Measurements from ENCODE around the gene TOM1L1.

DNA sequence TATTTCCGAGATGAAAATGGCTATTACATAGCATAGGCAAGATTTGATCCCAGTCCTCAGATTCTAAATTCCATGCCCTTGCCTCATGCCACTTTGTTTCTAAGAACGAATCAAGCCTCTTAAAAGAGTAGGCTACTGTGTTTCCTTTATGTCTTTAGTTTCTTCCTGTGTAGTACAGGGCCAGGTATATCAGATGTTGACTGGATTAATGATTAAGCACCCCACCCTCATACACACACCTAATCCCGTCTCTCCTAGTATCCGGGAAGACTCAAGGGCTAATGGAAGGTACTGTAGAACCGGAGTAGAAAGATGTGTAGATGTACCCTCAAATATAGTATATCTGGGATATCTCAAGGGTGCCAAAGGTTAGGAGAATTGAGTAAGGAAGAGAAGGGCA, 6.7 kb downstream of the TOM1L1 start:
- TF ChIP-seq POLR2AphosphoS5 (IDR thresholded peaks at IDR 0.05; ENCODE audit: low read depth) = no peak
- TF ChIP-seq, protein P1, sequence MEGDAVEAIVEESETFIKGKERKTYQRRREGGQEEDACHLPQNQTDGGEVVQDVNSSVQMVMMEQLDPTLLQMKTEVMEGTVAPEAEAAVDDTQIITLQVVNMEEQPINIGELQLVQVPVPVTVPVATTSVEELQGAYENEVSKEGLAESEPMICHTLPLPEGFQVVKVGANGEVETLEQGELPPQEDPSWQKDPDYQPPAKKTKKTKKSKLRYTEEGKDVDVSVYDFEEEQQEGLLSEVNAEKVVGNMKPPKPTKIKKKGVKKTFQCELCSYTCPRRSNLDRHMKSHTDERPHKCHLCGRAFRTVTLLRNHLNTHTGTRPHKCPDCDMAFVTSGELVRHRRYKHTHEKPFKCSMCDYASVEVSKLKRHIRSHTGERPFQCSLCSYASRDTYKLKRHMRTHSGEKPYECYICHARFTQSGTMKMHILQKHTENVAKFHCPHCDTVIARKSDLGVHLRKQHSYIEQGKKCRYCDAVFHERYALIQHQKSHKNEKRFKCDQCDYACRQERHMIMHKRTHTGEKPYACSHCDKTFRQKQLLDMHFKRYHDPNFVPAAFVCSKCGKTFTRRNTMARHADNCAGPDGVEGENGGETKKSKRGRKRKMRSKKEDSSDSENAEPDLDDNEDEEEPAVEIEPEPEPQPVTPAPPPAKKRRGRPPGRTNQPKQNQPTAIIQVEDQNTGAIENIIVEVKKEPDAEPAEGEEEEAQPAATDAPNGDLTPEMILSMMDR (IDR thresholded peaks at IDR 0.05; ENCODE audit: insufficient read depth, low read length) = no peak
- TF ChIP-seq SPI1 (IDR thresholded peaks at IDR 0.05; ENCODE audit: borderline replicate concordance, low read depth) = no peak
- TF ChIP-seq, protein P2, sequence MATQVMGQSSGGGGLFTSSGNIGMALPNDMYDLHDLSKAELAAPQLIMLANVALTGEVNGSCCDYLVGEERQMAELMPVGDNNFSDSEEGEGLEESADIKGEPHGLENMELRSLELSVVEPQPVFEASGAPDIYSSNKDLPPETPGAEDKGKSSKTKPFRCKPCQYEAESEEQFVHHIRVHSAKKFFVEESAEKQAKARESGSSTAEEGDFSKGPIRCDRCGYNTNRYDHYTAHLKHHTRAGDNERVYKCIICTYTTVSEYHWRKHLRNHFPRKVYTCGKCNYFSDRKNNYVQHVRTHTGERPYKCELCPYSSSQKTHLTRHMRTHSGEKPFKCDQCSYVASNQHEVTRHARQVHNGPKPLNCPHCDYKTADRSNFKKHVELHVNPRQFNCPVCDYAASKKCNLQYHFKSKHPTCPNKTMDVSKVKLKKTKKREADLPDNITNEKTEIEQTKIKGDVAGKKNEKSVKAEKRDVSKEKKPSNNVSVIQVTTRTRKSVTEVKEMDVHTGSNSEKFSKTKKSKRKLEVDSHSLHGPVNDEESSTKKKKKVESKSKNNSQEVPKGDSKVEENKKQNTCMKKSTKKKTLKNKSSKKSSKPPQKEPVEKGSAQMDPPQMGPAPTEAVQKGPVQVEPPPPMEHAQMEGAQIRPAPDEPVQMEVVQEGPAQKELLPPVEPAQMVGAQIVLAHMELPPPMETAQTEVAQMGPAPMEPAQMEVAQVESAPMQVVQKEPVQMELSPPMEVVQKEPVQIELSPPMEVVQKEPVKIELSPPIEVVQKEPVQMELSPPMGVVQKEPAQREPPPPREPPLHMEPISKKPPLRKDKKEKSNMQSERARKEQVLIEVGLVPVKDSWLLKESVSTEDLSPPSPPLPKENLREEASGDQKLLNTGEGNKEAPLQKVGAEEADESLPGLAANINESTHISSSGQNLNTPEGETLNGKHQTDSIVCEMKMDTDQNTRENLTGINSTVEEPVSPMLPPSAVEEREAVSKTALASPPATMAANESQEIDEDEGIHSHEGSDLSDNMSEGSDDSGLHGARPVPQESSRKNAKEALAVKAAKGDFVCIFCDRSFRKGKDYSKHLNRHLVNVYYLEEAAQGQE (IDR thresholded peaks at IDR 0.05; ENCODE audit: insufficient replicate concordance, low read depth) = no peak
